ENCODE results near the gene MAG.

Gene MAG

GRCh38 chr19:35299523-35300338 is 7.8 kb downstream of the MAG start:
- DNase-seq (ENCODE audit: low spot score): no peak

GRCh38 chr19:35300339-35300649 is 8.3 kb downstream of the MAG start:
- no peak for DNase-seq (ENCODE audit: low spot score)

GRCh38 chr19:35301961-35302360 is 10.0 kb downstream of the MAG start:
- no peak for DNase-seq (ENCODE audit: low spot score)

- DNase-seq (ENCODE audit: low spot score): no peak
Measured at GRCh38 chr19:35302446-35302845, 10.5 kb downstream of the MAG start.

GRCh38 chr19:35303357-35303915 is 11.5 kb downstream of the MAG start:
- DNase-seq (ENCODE audit: low spot score): no peak

- DNase-seq (ENCODE audit: low spot score): no peak
Measured at GRCh38 chr19:35304036-35304435, 12.1 kb downstream of the MAG start.

- DNase-seq (ENCODE audit: low spot score): no peak
Measured at GRCh38 chr19:35305181-35305580, 13.2 kb downstream of the MAG start.

- no peak for DNase-seq (ENCODE audit: low spot score)
Measured at GRCh38 chr19:35306473-35307246, 14.7 kb downstream of the MAG start.

GRCh38 chr19:35307931-35308330 is 16.0 kb downstream of the MAG start:
- no peak for DNase-seq (ENCODE audit: low spot score)

GRCh38 chr19:35308910-35309309 is 16.9 kb downstream of the MAG start:
- no peak for DNase-seq (ENCODE audit: low spot score)

GRCh38 chr19:35309481-35310279 is 17.7 kb downstream of the MAG start:
- DNase-seq (ENCODE audit: low spot score): no peak

GRCh38 chr19:35310331-35310730 is 18.4 kb downstream of the MAG start:
- no peak for DNase-seq (ENCODE audit: low spot score)

GRCh38 chr19:35310811-35311465 is 19.0 kb downstream of the MAG start:
- DNase-seq (ENCODE audit: low spot score): no peak

- no peak for DNase-seq (ENCODE audit: low spot score)
Measured at GRCh38 chr19:35311901-35312665, 20.1 kb downstream of the MAG start.

- no peak for DNase-seq (ENCODE audit: low spot score)
Measured at GRCh38 chr19:35313587-35313986, 21.6 kb downstream of the MAG start.

- DNase-seq (ENCODE audit: low spot score): no peak
Measured at GRCh38 chr19:35314031-35314430, 22.1 kb downstream of the MAG start.

GRCh38 chr19:35314858-35315470 is 23.0 kb downstream of the MAG start:
- DNase-seq (ENCODE audit: low spot score): no peak

- DNase-seq (ENCODE audit: low spot score): no peak
Measured at GRCh38 chr19:35315883-35316282, 23.9 kb downstream of the MAG start.

- DNase-seq (ENCODE audit: low spot score): no peak
Measured at GRCh38 chr19:35316560-35316959, 24.6 kb downstream of the MAG start.

GRCh38 chr19:35317464-35318043 is 25.6 kb downstream of the MAG start:
- DNase-seq (ENCODE audit: low spot score): no peak

All from ecto neural progenitor cell (in vitro differentiated cells).